HepG2 (cell line): ENCODE data around the gene DSCAML1. TPM values are rescaled to one million over a fixed set of nuclear protein-coding genes. Genes with fewer than 3 reads are reported as not detected.
A peak's percentile ranks its signal among the peaks of the same experiment; 100 is the strongest.

Experiments
- ATAC-seq: fragments of 200-7000 bp; cut with Tn5 transposase; 3 replicates; pipeline ENCODE4 v1.9.1; 2020; ENCODE audit warnings: mild to moderate bottlenecking, moderate library complexity
- BruUV-seq: library from RNA; stranded (reverse); fragments of 400-500 nt; replicated peaks from 2 replicates; lab custom pipeline; 2021; lab: Mats Ljungman, UMichigan
- CTCF ChIA-PET: fragments of 300-600 bp; formaldehyde crosslinking; extraction: SDS; loops from one replicate; lab custom pipeline; 2021; ENCODE audit warnings: low total read pairs, inconsistent platforms, low intra/inter-chr PET ratio; lab: Yijun Ruan, JAX
- POLR2A ChIA-PET: fragments of 350-600 bp; sonication (Branson Sonifier 250); formaldehyde crosslinking; loops from one replicate; lab custom pipeline; 2020; ENCODE audit warnings: antibody characterized with exemption, inconsistent platforms; lab: Yijun Ruan, JAX
- DNase-seq: peaks from one replicate; pipeline ENCODE4 v3.0.0-alpha.2; 2015; ENCODE audit warnings: low spot score
- FAIRE-seq: peaks from 3 replicates; lab custom pipeline; 2011; peaks lifted over from hg19 to GRCh38; lab: Jason Lieb, UNC
- H2AFZ ChIP-seq: one replicate; pipeline ENCODE4 v1.6.1; 2011; ENCODE audit warnings: low read length, inconsistent platforms
- H3K27ac ChIP-seq: fragments of 300-600 bp; 3 replicates; pipeline ENCODE4 v1.8.0; 2011; ENCODE audit warnings: mixed run types, mild to moderate bottlenecking, mixed read lengths, low read length, inconsistent platforms; ENCODE audit not compliant: insufficient read depth; ENCODE audit errors: extremely low read length
- H3K27me3 ChIP-seq, 2 experiments: fragments of 200-600 bp in 1 of 2; 2 replicates in 1 of 2; 3 replicates in 1 of 2; pipeline versions ENCODE4 v1.6.0 to v1.8.0; 2011; ENCODE audit warnings: low read length in 2 of 2, mild to moderate bottlenecking in 2 of 2, moderate library complexity in 2 of 2, inconsistent platforms in 1 of 2; ENCODE audit not compliant: insufficient read depth in 2 of 2, control insufficient read depth in 1 of 2
- H3K36me3 ChIP-seq, 2 experiments: fragments of 200-600 bp in 1 of 2; replicated peaks in 1 of 2; 2 replicates in 1 of 2; 3 replicates in 1 of 2; pipeline versions ENCODE4 v1.5.1 to v1.8.0; 2011; ENCODE audit warnings: low read length in 2 of 2, inconsistent platforms in 1 of 2; ENCODE audit not compliant: insufficient read depth in 2 of 2, control insufficient read depth in 1 of 2
- H3K4me1 ChIP-seq: 2 replicates; pipeline ENCODE4 v1.5.1; 2012; ENCODE audit warnings: low read length, inconsistent platforms; ENCODE audit not compliant: insufficient read depth
- H3K4me2 ChIP-seq: 2 replicates; pipeline ENCODE4 v1.6.0; 2011; ENCODE audit warnings: low read depth, low read length, inconsistent platforms
- H3K4me3 ChIP-seq, 3 experiments: fragments of 200-600 bp in 1 of 3; sonication (generic), shearing (Covaris generic) in 1 of 3; replicated peaks in 1 of 3; 2 replicates each; pipeline ENCODE4 v1.5.1; 2011 to 2016; ENCODE audit warnings: low read length in 3 of 3, inconsistent platforms in 2 of 3, low read depth in 2 of 3, mild to moderate bottlenecking in 2 of 3, control low read depth in 1 of 3, mixed read lengths in 1 of 3; ENCODE audit not compliant: insufficient read depth in 1 of 3
- H3K79me2 ChIP-seq: one replicate; pipeline ENCODE4 v1.6.1; 2011; ENCODE audit warnings: low read length, inconsistent platforms; ENCODE audit not compliant: insufficient read depth
- H3K9ac ChIP-seq: 2 replicates; pipeline ENCODE4 v1.6.0; 2011; ENCODE audit warnings: mild to moderate bottlenecking, low read depth, low read length, inconsistent platforms; ENCODE audit not compliant: insufficient read depth
- H3K9me3 ChIP-seq: 2 replicates; pipeline ENCODE4 v1.5.1; 2012; ENCODE audit warnings: mild to moderate bottlenecking, low read length
- H4K20me1 ChIP-seq: 2 replicates; pipeline ENCODE4 v1.6.0; 2011; ENCODE audit warnings: inconsistent platforms, mild to moderate bottlenecking, low read length, moderate library complexity; ENCODE audit not compliant: insufficient read depth
- CTCF ChIP-seq: sonication (generic); formaldehyde crosslinking; IDR thresholded peaks from 2 replicates; pipeline ENCODE4 v1.5.0; 2020; ENCODE audit warnings: mild to moderate bottlenecking, missing genetic modification reagents, moderate library complexity
- IKZF4 ChIP-seq: sonication (generic); formaldehyde crosslinking; IDR thresholded peaks from 2 replicates; pipeline ENCODE4 v1.5.1; 2020; ENCODE audit warnings: borderline replicate concordance, mild to moderate bottlenecking, low read depth, missing genetic modification reagents; ENCODE audit errors: not compliant biosample characterization
- MTF2 ChIP-seq: sonication (generic); formaldehyde crosslinking; IDR thresholded peaks from 2 replicates; pipeline ENCODE4 v1.5.0; 2020; ENCODE audit warnings: missing genetic modification reagents, borderline replicate concordance
- MXD4 ChIP-seq: IDR thresholded peaks from 2 replicates; pipeline ENCODE4 v1.6.1; 2016; ENCODE audit warnings: mild to moderate bottlenecking, missing biosample characterization, missing genetic modification reagents
- XBP1 ChIP-seq: sonication (generic); formaldehyde crosslinking; IDR thresholded peaks from 2 replicates; pipeline ENCODE4 v1.5.0; 2020; ENCODE audit warnings: missing genetic modification reagents
- ZBTB1 ChIP-seq: sonication (generic); formaldehyde crosslinking; IDR thresholded peaks from 2 replicates; pipeline ENCODE4 v1.4.0; 2020; ENCODE audit warnings: missing genetic modification reagents, borderline replicate concordance
- ZNF263 ChIP-seq: sonication (generic); formaldehyde crosslinking; IDR thresholded peaks from 2 replicates; pipeline ENCODE4 v1.4.0; 2020; ENCODE audit warnings: missing genetic modification reagents
- ZNF768 ChIP-seq: sonication (generic); formaldehyde crosslinking; IDR thresholded peaks from 2 replicates; pipeline ENCODE4 v1.4.0; 2020; ENCODE audit warnings: missing genetic modification reagents
- WGBS: methylation state at CpG from one replicate; pipeline ENCODE4 v1.1.6; 2017; ENCODE audit warnings: low lambda C conversion rate; 5-methylcytosine and 5-hydroxymethylcytosine counted together
- in situ Hi-C: cut with HindIII; loops from 2 replicates; pipeline ENCODE4 v1.10.0; 2017; ENCODE audit warnings: low pct_unique_long_range_greater_than_20kb; ENCODE audit not compliant: extremely low pct_ligation_motif_present
- intact Hi-C: fragments of 100-400 bp; cut with micrococcal nuclease; formaldehyde crosslinking; loops from one replicate; pipeline ENCODE4 v1.10.0; 2022; ENCODE audit not compliant: unreplicated experiment
- polyA plus RNA-seq, 8 experiments: library from polyadenylated mRNA; depleted of rRNA in 3 of 8; stranded (reverse) in 7 of 8; unstranded in 1 of 8; fragments of >200 nt; fragmentation: Illumina TruSeq in 4 of 8; extraction: Trizol in 4 of 8; gene quantifications; 2 replicates each; pipeline versions ENCODE4 v1.2.1 to v1.2.3, GENCODE V29; 2011 to 2016; ENCODE audit warnings: low read depth in 4 of 8, missing spikeins in 1 of 8, mixed read lengths in 1 of 8; ENCODE audit not compliant: insufficient read depth in 1 of 8
- total RNA-seq, 5 experiments: library from RNA; depleted of rRNA; stranded (reverse); fragments of >200 nt; fragmentation: Illumina TruSeq; extraction: Trizol; gene quantifications; 2 replicates each; pipeline ENCODE4 v1.2.3, GENCODE V29; 2016; ENCODE audit warnings: low read depth in 1 of 5
- TF ChIP-seq, protein P1 (sequence below): sonication (generic); formaldehyde crosslinking; IDR thresholded peaks from 2 replicates; pipeline ENCODE4 v1.4.0; 2020; ENCODE audit warnings: missing genetic modification reagents, borderline replicate concordance

DSCAML1 gene
- total and polyA plus RNA-seq, 2 of the 13 experiments (the other 11 are each of a cell fraction or from before 2014, with no cell fraction given) = 0.29 to 0.40 TPM

DNA sequence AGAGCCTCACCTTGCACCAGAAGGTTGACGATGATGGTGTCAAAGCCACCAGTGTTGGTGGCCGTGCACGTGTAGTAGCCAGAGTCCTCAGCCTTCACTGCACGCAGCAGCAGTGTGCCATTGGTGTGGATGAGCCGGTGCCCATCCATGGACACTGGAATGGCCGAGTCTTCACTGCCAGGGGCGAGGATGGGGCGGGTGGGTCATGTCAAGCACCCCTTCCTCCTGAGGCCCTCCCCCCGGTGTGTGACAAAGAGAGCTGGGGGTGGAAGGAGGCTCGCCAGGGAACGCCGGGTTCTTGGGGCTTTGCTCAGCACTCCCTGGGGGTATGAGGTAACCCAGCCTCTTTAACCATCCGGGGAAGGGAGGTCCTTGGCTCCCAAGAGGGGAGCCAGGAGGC, 357.8 kb downstream of the DSCAML1 start (continued):
- TF ChIP-seq, protein P1, sequence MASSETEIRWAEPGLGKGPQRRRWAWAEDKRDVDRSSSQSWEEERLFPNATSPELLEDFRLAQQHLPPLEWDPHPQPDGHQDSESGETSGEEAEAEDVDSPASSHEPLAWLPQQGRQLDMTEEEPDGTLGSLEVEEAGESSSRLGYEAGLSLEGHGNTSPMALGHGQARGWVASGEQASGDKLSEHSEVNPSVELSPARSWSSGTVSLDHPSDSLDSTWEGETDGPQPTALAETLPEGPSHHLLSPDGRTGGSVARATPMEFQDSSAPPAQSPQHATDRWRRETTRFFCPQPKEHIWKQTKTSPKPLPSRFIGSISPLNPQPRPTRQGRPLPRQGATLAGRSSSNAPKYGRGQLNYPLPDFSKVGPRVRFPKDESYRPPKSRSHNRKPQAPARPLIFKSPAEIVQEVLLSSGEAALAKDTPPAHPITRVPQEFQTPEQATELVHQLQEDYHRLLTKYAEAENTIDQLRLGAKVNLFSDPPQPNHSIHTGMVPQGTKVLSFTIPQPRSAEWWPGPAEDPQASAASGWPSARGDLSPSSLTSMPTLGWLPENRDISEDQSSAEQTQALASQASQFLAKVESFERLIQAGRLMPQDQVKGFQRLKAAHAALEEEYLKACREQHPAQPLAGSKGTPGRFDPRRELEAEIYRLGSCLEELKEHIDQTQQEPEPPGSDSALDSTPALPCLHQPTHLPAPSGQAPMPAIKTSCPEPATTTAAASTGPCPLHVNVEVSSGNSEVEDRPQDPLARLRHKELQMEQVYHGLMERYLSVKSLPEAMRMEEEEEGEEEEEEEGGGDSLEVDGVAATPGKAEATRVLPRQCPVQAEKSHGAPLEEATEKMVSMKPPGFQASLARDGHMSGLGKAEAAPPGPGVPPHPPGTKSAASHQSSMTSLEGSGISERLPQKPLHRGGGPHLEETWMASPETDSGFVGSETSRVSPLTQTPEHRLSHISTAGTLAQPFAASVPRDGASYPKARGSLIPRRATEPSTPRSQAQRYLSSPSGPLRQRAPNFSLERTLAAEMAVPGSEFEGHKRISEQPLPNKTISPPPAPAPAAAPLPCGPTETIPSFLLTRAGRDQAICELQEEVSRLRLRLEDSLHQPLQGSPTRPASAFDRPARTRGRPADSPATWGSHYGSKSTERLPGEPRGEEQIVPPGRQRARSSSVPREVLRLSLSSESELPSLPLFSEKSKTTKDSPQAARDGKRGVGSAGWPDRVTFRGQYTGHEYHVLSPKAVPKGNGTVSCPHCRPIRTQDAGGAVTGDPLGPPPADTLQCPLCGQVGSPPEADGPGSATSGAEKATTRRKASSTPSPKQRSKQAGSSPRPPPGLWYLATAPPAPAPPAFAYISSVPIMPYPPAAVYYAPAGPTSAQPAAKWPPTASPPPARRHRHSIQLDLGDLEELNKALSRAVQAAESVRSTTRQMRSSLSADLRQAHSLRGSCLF (CRISPR knock-in tag) = no peak

DNA sequence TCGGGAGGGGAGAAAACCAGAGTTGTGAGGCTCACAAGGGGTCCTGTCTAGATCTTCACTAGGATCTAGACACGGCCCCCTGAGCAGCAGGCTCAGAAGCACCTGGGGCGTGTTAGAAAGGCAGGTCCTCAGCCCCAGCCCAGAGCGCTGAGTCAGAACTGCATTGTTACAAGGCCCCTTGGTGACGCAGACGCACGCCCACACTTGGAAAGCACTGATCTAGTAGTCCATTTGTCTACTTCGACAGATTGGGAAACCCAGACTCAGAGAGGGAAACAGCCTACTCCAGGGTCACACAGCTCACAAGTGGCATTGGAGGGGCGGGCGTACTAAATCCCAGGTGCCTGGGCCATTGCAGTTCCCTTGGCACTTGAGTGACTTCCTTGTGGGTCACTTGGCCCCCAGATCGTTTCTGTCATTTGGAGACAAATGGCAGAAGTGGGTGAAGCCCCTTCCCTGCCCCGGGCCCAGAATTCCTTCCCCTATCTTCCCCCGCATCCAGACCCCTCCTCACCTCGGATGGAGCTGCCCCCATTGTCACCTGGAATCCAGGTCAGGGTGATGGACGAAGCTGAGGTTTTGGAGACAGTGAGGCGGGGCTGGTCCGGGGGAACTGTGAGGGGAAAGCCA, 358.5 kb downstream of the DSCAML1 start:
- in situ Hi-C loops (loop anchor here (25.0 kb wide), 1 partner anchor 499 kb away; the partner anchor contains the start of gene TMPRSS13), intact Hi-C loops (no loop called here)
- Histone ChIP-seq H3K4me3 (no peak overlapping the region), H3K9ac (no peak overlapping the region), H4K20me1 (0 out of 2 replicates have a peak, but pooled peaks cover 3% of the 10 kb centered on the region), H3K9me3 (no peaks in the 10 kb centered on the region), H3K27me3 (peaks cover 0 to 17% of the 10 kb centered on the region in 2 experiments; a peak in 3 of 5 replicates), H3K36me3 (no peaks in the 10 kb centered on the region)
- ATAC-seq (no peak), FAIRE-seq (no peak)
- 37% methylated on average over 9 of the region's 17 CpGs for whole genome bisulfite sequencing
- ChIA-PET CTCF (no interaction called here), POLR2A (no interaction called here)
- TF ChIP-seq ZNF263 (CRISPR knock-in tag) = no peak
- TF ChIP-seq MTF2 = no peak
- TF ChIP-seq MXD4 (CRISPR knock-in tag) = no peak
- no peak for TF ChIP-seq IKZF4 (CRISPR knock-in tag)
- peak; percentile 83 for TF ChIP-seq ZNF768
- no peak for TF ChIP-seq ZBTB1 (CRISPR knock-in tag)
- TF ChIP-seq CTCF (CRISPR knock-in tag) = no peak
- no peak for TF ChIP-seq XBP1 (CRISPR knock-in tag)
- TF ChIP-seq, all 625 proteins: peak for 1
- DNase-seq = no peak
- BruUV-seq = no TSS peak
- Histone ChIP-seq H3K79me2 (no peaks in the 10 kb centered on the region), H3K27ac (no peak overlapping the region), H3K4me2 (no peak overlapping the region), H3K4me1 (no peaks in the 10 kb centered on the region), H2AFZ (no peak overlapping the region)
